Measurements from ENCODE around the gene SLFN12.

GRCh38 chr17:35448214-35448898 lies 16.1 kb upstream of the SLFN12 start, which contains the start of gene SLFN13:
- TF ChIP-seq, protein P1, sequence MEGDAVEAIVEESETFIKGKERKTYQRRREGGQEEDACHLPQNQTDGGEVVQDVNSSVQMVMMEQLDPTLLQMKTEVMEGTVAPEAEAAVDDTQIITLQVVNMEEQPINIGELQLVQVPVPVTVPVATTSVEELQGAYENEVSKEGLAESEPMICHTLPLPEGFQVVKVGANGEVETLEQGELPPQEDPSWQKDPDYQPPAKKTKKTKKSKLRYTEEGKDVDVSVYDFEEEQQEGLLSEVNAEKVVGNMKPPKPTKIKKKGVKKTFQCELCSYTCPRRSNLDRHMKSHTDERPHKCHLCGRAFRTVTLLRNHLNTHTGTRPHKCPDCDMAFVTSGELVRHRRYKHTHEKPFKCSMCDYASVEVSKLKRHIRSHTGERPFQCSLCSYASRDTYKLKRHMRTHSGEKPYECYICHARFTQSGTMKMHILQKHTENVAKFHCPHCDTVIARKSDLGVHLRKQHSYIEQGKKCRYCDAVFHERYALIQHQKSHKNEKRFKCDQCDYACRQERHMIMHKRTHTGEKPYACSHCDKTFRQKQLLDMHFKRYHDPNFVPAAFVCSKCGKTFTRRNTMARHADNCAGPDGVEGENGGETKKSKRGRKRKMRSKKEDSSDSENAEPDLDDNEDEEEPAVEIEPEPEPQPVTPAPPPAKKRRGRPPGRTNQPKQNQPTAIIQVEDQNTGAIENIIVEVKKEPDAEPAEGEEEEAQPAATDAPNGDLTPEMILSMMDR (IDR thresholded peaks at IDR 0.05) = no peak
- no peak for TF ChIP-seq POLR2A (IDR thresholded peaks at IDR 0.05)
- no peak for TF ChIP-seq POLR2AphosphoS5 (IDR thresholded peaks at IDR 0.05)

All from gastroesophageal sphincter (tissue), 3 donors.